Prostate gland (tissue), 2 donors: Measurements from ENCODE around the gene RNASE1.

ENCODE experiments used
- POLR2A ChIP-seq: fragments of 450-650 bp; IDR thresholded peaks from one replicate; pipeline ENCODE4 v1.6.1; 2016; ENCODE audit warnings: antibody characterized with exemption, mild to moderate bottlenecking
- TF ChIP-seq, protein P1 (sequence below), 4 experiments: fragments of 200-600 bp in 2 of 4; fragments of 450-650 bp in 2 of 4; sonication (generic) in 2 of 4; IDR thresholded peaks; 1 replicate in 3 of 4; 2 replicates in 1 of 4; pipeline ENCODE4 v1.5.1; 2016 to 2019; ENCODE audit warnings: antibody characterized with exemption in 4 of 4, mild to moderate bottlenecking in 2 of 4, moderate library complexity in 2 of 4

- TF ChIP-seq, protein P1, sequence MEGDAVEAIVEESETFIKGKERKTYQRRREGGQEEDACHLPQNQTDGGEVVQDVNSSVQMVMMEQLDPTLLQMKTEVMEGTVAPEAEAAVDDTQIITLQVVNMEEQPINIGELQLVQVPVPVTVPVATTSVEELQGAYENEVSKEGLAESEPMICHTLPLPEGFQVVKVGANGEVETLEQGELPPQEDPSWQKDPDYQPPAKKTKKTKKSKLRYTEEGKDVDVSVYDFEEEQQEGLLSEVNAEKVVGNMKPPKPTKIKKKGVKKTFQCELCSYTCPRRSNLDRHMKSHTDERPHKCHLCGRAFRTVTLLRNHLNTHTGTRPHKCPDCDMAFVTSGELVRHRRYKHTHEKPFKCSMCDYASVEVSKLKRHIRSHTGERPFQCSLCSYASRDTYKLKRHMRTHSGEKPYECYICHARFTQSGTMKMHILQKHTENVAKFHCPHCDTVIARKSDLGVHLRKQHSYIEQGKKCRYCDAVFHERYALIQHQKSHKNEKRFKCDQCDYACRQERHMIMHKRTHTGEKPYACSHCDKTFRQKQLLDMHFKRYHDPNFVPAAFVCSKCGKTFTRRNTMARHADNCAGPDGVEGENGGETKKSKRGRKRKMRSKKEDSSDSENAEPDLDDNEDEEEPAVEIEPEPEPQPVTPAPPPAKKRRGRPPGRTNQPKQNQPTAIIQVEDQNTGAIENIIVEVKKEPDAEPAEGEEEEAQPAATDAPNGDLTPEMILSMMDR (IDR thresholded peaks at IDR 0.05): no peak
- no peak for TF ChIP-seq POLR2A
Observed at GRCh38 chr14:20801726-20802125, 918 bp downstream of the RNASE1 start.
